ENCODE data around the gene CCDC12.

- TF ChIP-seq CTCF (IDR thresholded peaks at IDR 0.05): no peak
- no peak for TF ChIP-seq POLR2A (IDR thresholded peaks at IDR 0.05)
- TF ChIP-seq EP300 (IDR thresholded peaks at IDR 0.05): no peak
These were observed 79.5 kb downstream of the CCDC12 start for GRCh38 chr3:46897031-46897430.

Measured in suprapubic skin (tissue), 3 donors.